GM20000 (cell line): ENCODE results near the gene C5orf34.
"Not testable (repeated sequence)": the region's sequence is repeated elsewhere in the genome, so short reads cannot be mapped to it uniquely, and the experiment has no call there.

Experiments used
- DNase-seq: peaks from one replicate; pipeline ENCODE4 v3.0.0; 2012; ENCODE audit warnings: low spot score
- TF ChIP-seq, protein P1 (sequence below): IDR thresholded peaks from 2 replicates; pipeline ENCODE4 v1.5.1; 2012; ENCODE audit warnings: mild to moderate bottlenecking, control low read depth; ENCODE audit errors: extremely low read depth, missing control alignments

Gene C5orf34

GRCh38 chr5:43514471-43514815 is 505 bp downstream of the C5orf34 start:
- no peak for DNase-seq

DNA sequence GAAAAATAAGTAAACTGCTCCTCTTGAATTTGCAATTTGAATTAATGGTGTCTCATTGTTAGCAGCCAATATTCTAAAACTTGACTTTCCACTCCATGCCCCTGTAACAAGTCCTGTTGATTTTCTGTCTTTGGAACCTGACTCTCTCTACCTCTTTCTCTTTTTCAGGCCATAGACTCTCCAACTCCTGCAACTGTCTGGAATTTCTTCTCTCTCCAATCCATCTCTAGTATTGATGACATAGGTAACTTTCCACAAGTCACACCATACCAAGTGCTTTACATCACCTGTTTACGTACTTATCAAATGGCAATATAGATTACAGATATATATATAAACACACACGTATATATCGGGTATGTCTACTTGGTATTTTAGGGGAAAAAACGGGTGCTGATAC is 923 bp downstream of the C5orf34 start:
- TF ChIP-seq, protein P1, sequence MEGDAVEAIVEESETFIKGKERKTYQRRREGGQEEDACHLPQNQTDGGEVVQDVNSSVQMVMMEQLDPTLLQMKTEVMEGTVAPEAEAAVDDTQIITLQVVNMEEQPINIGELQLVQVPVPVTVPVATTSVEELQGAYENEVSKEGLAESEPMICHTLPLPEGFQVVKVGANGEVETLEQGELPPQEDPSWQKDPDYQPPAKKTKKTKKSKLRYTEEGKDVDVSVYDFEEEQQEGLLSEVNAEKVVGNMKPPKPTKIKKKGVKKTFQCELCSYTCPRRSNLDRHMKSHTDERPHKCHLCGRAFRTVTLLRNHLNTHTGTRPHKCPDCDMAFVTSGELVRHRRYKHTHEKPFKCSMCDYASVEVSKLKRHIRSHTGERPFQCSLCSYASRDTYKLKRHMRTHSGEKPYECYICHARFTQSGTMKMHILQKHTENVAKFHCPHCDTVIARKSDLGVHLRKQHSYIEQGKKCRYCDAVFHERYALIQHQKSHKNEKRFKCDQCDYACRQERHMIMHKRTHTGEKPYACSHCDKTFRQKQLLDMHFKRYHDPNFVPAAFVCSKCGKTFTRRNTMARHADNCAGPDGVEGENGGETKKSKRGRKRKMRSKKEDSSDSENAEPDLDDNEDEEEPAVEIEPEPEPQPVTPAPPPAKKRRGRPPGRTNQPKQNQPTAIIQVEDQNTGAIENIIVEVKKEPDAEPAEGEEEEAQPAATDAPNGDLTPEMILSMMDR, result no peak
- no peak for DNase-seq

More at GRCh38 chr5:43514471-43514815, 505 bp downstream of the C5orf34 start:
- TF ChIP-seq, protein P1, result no peak

DNA sequence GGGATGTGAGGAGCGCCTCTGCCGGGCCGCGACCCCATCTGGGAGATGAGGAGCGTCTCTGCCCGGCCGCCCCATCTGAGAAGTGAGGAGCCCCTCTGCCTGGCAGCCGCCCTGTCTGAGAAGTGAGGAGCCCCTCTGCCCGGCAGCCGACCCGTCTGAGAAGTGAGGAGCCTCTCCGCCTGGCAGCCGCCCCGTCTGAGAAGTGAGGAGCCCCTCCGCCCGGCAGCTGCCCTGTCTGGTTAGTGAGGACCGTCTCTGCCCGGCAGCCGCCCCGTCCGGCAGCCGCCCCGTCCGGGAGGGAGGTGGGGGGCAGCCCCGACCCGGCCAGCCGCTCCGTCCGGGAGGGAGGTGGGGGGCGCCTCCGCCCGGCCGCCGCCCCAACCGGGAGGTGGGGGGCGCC is 3.9 kb downstream of the C5orf34 start:
- DNase-seq, result not testable (repeated sequence)

DNA sequence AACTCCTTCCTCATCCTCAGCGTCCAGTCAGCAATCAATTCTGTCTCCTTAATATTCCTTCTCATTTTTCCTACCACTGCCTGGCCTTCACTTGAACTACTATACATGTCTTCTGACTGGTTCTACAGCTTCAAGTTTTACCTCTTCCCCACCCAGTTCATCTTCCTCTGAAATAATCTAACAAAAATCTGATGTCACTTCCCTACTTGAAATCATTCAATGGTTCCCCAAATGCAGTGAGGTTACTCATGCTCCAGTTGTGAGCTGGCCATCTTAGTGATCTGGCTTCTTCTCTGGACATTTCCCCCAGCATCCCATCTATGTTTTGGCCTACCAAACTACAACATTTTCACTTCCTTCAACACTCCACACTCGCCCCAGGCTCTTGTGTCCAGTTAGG is 16.4 kb downstream of the C5orf34 start:
- DNase-seq, result no peak
- TF ChIP-seq, protein P1, result no peak

DNA sequence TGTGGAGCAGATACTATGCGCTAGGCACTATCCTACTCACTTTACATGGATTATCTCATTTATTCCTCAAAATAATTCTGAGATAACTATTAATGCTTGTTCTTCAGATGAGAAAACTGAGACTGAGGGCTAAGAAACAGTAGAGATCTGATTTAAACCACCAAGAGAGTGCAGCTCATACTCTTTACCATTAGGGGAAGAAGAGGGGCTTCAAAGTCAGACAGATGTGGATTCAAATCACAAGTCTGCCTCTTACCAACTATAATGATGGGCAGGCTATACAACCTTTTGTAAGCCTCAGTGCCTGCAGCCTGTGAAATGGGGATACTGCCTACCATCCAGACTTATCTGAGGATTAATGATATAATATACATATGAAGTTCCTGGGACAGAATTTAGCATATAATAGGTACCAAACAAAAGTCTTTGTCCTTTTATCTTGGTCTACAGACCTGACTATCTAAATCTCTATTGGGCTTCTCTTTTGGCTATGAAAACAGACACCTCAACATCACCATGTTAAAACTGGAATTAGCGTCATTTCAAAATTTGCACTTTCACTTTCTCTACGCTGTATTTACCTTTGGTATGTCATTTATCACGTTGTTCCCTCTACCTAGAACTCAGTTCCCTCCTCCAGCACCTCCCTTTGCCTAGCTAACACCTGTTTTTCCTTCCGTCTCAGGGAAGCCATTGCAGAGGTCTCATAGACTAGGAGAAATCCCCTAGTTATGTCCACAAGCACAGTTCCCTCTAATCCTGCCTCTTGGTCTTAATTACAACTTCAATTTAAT is 17.4 kb downstream of the C5orf34 start:
- TF ChIP-seq, protein P1, result no peak
- DNase-seq, result no peak

- TF ChIP-seq, protein P1, result no peak
- DNase-seq, result no peak
These were observed 23.6 kb downstream of the C5orf34 start for GRCh38 chr5:43491326-43491725.

DNA sequence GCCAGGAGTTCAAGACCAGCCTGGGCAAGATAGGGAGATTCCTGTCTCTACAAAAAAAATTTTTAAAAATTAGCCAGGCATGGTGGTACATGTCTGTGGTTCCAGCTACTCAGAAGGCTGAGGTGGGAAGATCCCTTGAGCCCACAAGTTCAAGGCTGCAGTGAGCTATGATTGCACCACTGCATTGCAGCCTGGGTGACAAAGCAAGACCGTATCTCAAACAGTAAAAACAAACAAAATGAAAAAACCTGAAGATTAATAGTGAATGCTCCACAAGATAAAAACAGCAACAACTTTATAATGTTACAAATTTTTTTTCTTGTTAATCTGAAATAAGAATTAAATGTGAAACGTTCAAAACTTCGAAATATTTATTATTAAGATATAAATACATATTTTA is 28.6 kb downstream of the C5orf34 start:
- TF ChIP-seq, protein P1, result no peak
- DNase-seq, result no peak

GRCh38 chr5:43485406-43485805 is 29.5 kb downstream of the C5orf34 start:
- TF ChIP-seq, protein P1, result no peak
- no peak for DNase-seq
